OCI-LY1 (cell line): ENCODE data around the gene SAMD9L.

ENCODE experiments used
- H2AFZ ChIP-seq: fragments of 200-600 bp; sonication (generic), shearing (Covaris generic); 2 replicates; pipeline ENCODE4 v1.6.0; 2014; ENCODE audit warnings: antibody characterized with exemption, mild to moderate bottlenecking, low read length
- H3F3A ChIP-seq: fragments of 200-600 bp; sonication (generic), shearing (Covaris generic); 2 replicates; pipeline ENCODE4 v1.6.0; 2014; ENCODE audit warnings: mild to moderate bottlenecking, antibody characterized with exemption, low read length, moderate library complexity; ENCODE audit not compliant: insufficient read depth
- H3K27ac ChIP-seq: fragments of 200-600 bp; sonication (generic); 2 replicates; pipeline ENCODE4 v1.5.1; 2014; ENCODE audit warnings: low read length, mixed run types, mild to moderate bottlenecking, low read depth; ENCODE audit not compliant: poor library complexity, severe bottlenecking
- H3K27me3 ChIP-seq: fragments of 200-600 bp; sonication (generic); 2 replicates; pipeline ENCODE4 v1.6.0; 2014; ENCODE audit warnings: antibody characterized with exemption, mild to moderate bottlenecking, low read length, moderate library complexity; ENCODE audit not compliant: insufficient read depth
- H3K36me3 ChIP-seq: fragments of 200-600 bp; sonication (generic); 2 replicates; pipeline ENCODE4 v1.6.1; 2014; ENCODE audit warnings: mild to moderate bottlenecking, antibody characterized with exemption, low read length, moderate library complexity, mixed read lengths; ENCODE audit not compliant: insufficient read depth
- H3K4me1 ChIP-seq: fragments of 200-600 bp; sonication (generic); 2 replicates; pipeline ENCODE4 v1.5.1; 2014; ENCODE audit warnings: mild to moderate bottlenecking, low read length, moderate library complexity; ENCODE audit not compliant: insufficient read depth, severe bottlenecking
- H3K4me2 ChIP-seq: fragments of 200-600 bp; sonication (generic), shearing (Covaris generic); 2 replicates; pipeline ENCODE4 v1.6.1; 2014; ENCODE audit warnings: low read length
- H3K4me3 ChIP-seq: fragments of 200-600 bp; sonication (generic); 2 replicates; pipeline ENCODE4 v1.5.1; 2014; ENCODE audit warnings: low read length, low read depth, mild to moderate bottlenecking, mixed read lengths; ENCODE audit not compliant: poor library complexity, severe bottlenecking
- H3K79me2 ChIP-seq: fragments of 200-600 bp; shearing (Covaris generic); 2 replicates; pipeline ENCODE4 v1.6.1; 2016; ENCODE audit warnings: mixed run types, low read length, mixed read lengths; ENCODE audit not compliant: insufficient read depth
- H3K9ac ChIP-seq: fragments of 200-600 bp; sonication (generic), shearing (Covaris generic); 2 replicates; pipeline ENCODE4 v1.6.1; 2014; ENCODE audit warnings: mild to moderate bottlenecking, low read length, mixed read lengths
- H3K9me2 ChIP-seq: fragments of 200-600 bp; sonication (generic), shearing (Covaris generic); 2 replicates; pipeline ENCODE4 v1.6.1; 2014; ENCODE audit warnings: low read depth, mild to moderate bottlenecking, low read length, mixed read lengths
- H3K9me3 ChIP-seq: fragments of 200-600 bp; shearing (Covaris generic); 2 replicates; pipeline ENCODE4 v1.6.1; 2014; ENCODE audit warnings: low read length, mixed read lengths
- H4K20me1 ChIP-seq: fragments of 200-600 bp; sonication (generic), shearing (Covaris generic); 2 replicates; pipeline ENCODE4 v1.6.0; 2016; ENCODE audit warnings: mild to moderate bottlenecking, low read length; ENCODE audit not compliant: insufficient read depth
- CTCF ChIP-seq: fragments of 200-600 bp; sonication (generic), shearing (Covaris generic); IDR thresholded peaks from 2 replicates; pipeline ENCODE4 v1.5.1; 2017; ENCODE audit warnings: mild to moderate bottlenecking, antibody characterized with exemption, low read length, moderate library complexity, mixed read lengths
- EZH2 ChIP-seq: fragments of 200-600 bp; sonication (generic), shearing (Covaris generic); IDR thresholded peaks from 2 replicates; pipeline ENCODE4 v1.8.0; 2017; ENCODE audit warnings: borderline replicate concordance, mixed run types, mild to moderate bottlenecking, antibody characterized with exemption, low read length, moderate library complexity, mixed read lengths

Gene SAMD9L

DNA sequence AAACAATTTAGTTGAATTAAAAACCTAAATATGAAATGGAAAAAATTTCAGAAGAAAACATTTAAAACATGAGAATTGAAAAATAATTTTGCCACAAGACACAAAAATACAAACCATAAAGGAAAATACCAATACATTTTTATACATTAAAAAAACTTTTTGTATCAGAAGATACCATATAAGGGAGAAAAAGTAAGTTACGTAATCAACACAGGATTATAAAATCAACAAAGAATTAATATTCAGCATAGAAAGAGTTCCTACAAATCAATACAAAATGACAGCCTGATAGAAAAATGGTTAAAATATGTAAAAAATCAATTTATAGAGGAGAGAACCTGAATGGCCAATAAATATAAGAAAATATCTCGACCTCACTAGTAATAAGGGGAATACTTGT lies 16.6 kb upstream of the SAMD9L start:
- no peak overlapping the region for H3K4me2 ChIP-seq

DNA sequence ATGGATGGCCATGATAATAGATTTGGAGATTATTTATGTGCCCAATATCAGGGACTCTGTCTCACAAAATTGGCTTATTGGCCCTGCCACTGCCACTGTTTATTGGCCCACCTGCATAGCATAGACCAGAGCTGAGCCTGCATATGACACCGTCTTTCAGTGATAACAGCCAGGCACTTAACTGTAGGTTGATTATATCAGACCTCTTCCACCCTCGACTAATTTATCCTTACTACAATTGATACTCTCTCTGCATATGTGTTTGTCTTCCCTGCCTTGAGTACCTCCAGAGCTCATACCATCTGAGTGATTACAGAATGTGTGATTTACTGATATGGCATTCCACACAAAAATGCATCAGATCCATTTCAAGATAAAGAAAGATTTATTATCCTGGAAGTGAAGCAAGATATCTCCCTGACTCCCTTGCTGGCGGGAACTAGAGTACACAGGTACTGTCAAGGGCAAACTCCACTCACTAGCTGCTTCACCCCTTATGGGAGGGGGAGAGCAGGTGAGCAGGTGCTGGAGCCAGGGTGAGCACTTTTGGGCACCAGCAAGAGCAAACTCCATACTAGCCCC lies 13.1 kb upstream of the SAMD9L start:
- H3K27ac ChIP-seq, result no peak overlapping the region

More for the DNA sequence above, 16.6 kb upstream of the SAMD9L start:
- Histone ChIP-seq H3K4me3 (no peak overlapping the region), H3K27me3 (no peaks in the 10 kb centered on the region), H2AFZ (no peak overlapping the region), H3K9me2 (peaks cover 4% of the 10 kb centered on the region), H3K79me2 (no peaks in the 10 kb centered on the region), H4K20me1 (no peaks in the 10 kb centered on the region), H3K4me1 (peaks cover 3% of the 10 kb centered on the region), H3K27ac (no peak overlapping the region), H3F3A (no peaks in the 10 kb centered on the region), H3K36me3 (no peaks in the 10 kb centered on the region), H3K9me3 (peaks cover 15% of the 10 kb centered on the region), H3K9ac (no peak overlapping the region)
- no peak for TF ChIP-seq EZH2
- TF ChIP-seq CTCF, result no peak

GRCh38 chr7:93160410-93160809 lies 12.2 kb upstream of the SAMD9L start:
- H3K9ac ChIP-seq, result no peak overlapping the region
- H3K4me1 ChIP-seq, result peaks cover under 1% of the 10 kb centered on the region
- H3K4me2 ChIP-seq, result no peak overlapping the region

More for the DNA sequence above, 13.1 kb upstream of the SAMD9L start:
- H3K9me2 ChIP-seq, result peaks cover 4% of the 10 kb centered on the region
- H3K9ac ChIP-seq, result no peak overlapping the region
- H2AFZ ChIP-seq, result no peak overlapping the region
- H3K4me3 ChIP-seq, result no peak overlapping the region
- no peaks in the 10 kb centered on the region for H4K20me1 ChIP-seq
- no peaks in the 10 kb centered on the region for H3F3A ChIP-seq
- no peaks in the 10 kb centered on the region for H3K79me2 ChIP-seq
- peaks cover 15% of the 10 kb centered on the region for H3K9me3 ChIP-seq
- H3K4me2 ChIP-seq, result no peak overlapping the region
- H3K36me3 ChIP-seq, result no peaks in the 10 kb centered on the region
- TF ChIP-seq CTCF (no peak), EZH2 (no peak)
- no peaks in the 10 kb centered on the region for H3K27me3 ChIP-seq
- peaks cover 3% of the 10 kb centered on the region for H3K4me1 ChIP-seq

More at GRCh38 chr7:93160410-93160809, 12.2 kb upstream of the SAMD9L start:
- Histone ChIP-seq H4K20me1 (no peaks in the 10 kb centered on the region), H3K9me2 (peaks cover 4% of the 10 kb centered on the region; the same call in 1 of the 2 replicates), H2AFZ (no peak overlapping the region), H3K27me3 (no peaks in the 10 kb centered on the region), H3K79me2 (no peaks in the 10 kb centered on the region), H3K36me3 (no peaks in the 10 kb centered on the region), H3K27ac (no peak overlapping the region), H3K4me3 (no peak overlapping the region), H3K9me3 (peaks cover 15% of the 10 kb centered on the region), H3F3A (no peaks in the 10 kb centered on the region)
- TF ChIP-seq CTCF (no peak), EZH2 (no peak)
